Loucy (cell line): Measurements from ENCODE around the gene OGN.
"Not testable (repeated sequence)": the region's sequence is repeated elsewhere in the genome, so short reads cannot be mapped to it uniquely, and the experiment has no call there.

ENCODE experiments used
- EZH2phosphoT487 ChIP-seq: fragments of 200-600 bp; IDR thresholded peaks from 2 replicates; pipeline ENCODE4 v1.6.1; 2018; ENCODE audit warnings: antibody characterized with exemption, mild to moderate bottlenecking, moderate library complexity, borderline replicate concordance
- TF ChIP-seq, protein P1 (sequence below): fragments of 200-600 bp; sonication (generic); conservative IDR thresholded peaks from 2 replicates; pipeline ENCODE4 v1.5.1; 2014; ENCODE audit warnings: mild to moderate bottlenecking, antibody characterized with exemption, low read length

DNA sequence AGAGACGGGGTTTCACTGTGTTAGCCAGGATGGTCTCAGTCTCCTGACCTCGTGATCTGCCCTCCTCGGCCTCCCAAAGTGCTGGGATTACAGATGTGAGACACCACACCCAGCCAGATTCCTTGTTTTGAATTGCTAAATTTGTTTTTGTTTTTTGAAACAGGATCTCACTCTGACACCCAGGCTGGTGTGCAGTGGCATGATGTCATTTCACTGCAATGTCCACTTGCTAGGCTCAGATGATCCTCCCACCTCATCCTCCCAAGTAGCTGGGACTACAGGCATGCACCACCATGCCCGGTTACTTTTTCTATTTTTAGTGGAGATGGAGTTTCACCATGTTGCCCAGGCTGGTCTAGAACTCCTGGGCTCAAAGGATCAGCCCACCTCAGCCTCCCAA is 6.8 kb upstream of the OGN start:
- TF ChIP-seq, protein P1, sequence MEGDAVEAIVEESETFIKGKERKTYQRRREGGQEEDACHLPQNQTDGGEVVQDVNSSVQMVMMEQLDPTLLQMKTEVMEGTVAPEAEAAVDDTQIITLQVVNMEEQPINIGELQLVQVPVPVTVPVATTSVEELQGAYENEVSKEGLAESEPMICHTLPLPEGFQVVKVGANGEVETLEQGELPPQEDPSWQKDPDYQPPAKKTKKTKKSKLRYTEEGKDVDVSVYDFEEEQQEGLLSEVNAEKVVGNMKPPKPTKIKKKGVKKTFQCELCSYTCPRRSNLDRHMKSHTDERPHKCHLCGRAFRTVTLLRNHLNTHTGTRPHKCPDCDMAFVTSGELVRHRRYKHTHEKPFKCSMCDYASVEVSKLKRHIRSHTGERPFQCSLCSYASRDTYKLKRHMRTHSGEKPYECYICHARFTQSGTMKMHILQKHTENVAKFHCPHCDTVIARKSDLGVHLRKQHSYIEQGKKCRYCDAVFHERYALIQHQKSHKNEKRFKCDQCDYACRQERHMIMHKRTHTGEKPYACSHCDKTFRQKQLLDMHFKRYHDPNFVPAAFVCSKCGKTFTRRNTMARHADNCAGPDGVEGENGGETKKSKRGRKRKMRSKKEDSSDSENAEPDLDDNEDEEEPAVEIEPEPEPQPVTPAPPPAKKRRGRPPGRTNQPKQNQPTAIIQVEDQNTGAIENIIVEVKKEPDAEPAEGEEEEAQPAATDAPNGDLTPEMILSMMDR = not testable (repeated sequence)
- not testable (repeated sequence) for TF ChIP-seq EZH2phosphoT487
